ENCODE measurements around the gene CA10. TPM values are rescaled to one million over a fixed set of nuclear protein-coding genes. Genes with fewer than 3 reads are reported as not detected.

Gene CA10
- total RNA-seq, 6 experiments from 2014 or later, result not detected

GRCh38 chr17:51661403-51661802 lies 497.1 kb downstream of the CA10 start:
- DNase-seq, result no peak
- no peak overlapping the region for H3K27ac Mint-ChIP-seq
- H3K4me3 Mint-ChIP-seq, result no peak overlapping the region
- no peaks in the 10 kb centered on the region for H3K4me1 Mint-ChIP-seq (ENCODE audit: low read depth)
- no peaks in the 10 kb centered on the region for H3K36me3 Mint-ChIP-seq (ENCODE audit: low read depth)
- H3K27me3 Mint-ChIP-seq (ENCODE audit: insufficient read depth), result peaks cover 3% of the 10 kb centered on the region; the same call in 1 of the 2 replicates
- TF ChIP-seq, protein P1, sequence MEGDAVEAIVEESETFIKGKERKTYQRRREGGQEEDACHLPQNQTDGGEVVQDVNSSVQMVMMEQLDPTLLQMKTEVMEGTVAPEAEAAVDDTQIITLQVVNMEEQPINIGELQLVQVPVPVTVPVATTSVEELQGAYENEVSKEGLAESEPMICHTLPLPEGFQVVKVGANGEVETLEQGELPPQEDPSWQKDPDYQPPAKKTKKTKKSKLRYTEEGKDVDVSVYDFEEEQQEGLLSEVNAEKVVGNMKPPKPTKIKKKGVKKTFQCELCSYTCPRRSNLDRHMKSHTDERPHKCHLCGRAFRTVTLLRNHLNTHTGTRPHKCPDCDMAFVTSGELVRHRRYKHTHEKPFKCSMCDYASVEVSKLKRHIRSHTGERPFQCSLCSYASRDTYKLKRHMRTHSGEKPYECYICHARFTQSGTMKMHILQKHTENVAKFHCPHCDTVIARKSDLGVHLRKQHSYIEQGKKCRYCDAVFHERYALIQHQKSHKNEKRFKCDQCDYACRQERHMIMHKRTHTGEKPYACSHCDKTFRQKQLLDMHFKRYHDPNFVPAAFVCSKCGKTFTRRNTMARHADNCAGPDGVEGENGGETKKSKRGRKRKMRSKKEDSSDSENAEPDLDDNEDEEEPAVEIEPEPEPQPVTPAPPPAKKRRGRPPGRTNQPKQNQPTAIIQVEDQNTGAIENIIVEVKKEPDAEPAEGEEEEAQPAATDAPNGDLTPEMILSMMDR (IDR thresholded peaks at IDR 0.05), result no peak
- peaks cover 23% of the 10 kb centered on the region for H3K9me3 Mint-ChIP-seq

GRCh38 chr17:51660266-51660665 lies 498.2 kb downstream of the CA10 start:
- DNase-seq, result no peak
- Mint-ChIP-seq H3K27me3 (ENCODE audit: insufficient read depth) (peaks cover 3% of the 10 kb centered on the region; the same call in 1 of the 2 replicates), H3K4me1 (ENCODE audit: low read depth) (no peaks in the 10 kb centered on the region), H3K4me3 (no peak overlapping the region), H3K27ac (no peak overlapping the region), H3K36me3 (ENCODE audit: low read depth) (no peaks in the 10 kb centered on the region), H3K9me3 (peaks cover 25% of the 10 kb centered on the region)
- TF ChIP-seq, protein P1 (IDR thresholded peaks at IDR 0.05), result no peak

GRCh38 chr17:51657224-51657623 lies 501.3 kb downstream of the CA10 start:
- Mint-ChIP-seq H3K27ac (no peak overlapping the region), H3K4me3 (no peak overlapping the region), H3K27me3 (ENCODE audit: insufficient read depth) (peaks cover 3% of the 10 kb centered on the region), H3K9me3 (peaks cover 21% of the 10 kb centered on the region), H3K36me3 (ENCODE audit: low read depth) (no peaks in the 10 kb centered on the region), H3K4me1 (ENCODE audit: low read depth) (no peaks in the 10 kb centered on the region)
- DNase-seq, result no peak
- TF ChIP-seq, protein P1 (IDR thresholded peaks at IDR 0.05), result no peak

- Mint-ChIP-seq H3K27me3 (ENCODE audit: insufficient read depth) (peaks cover 3% of the 10 kb centered on the region), H3K4me1 (ENCODE audit: low read depth) (no peaks in the 10 kb centered on the region), H3K36me3 (ENCODE audit: low read depth) (no peaks in the 10 kb centered on the region), H3K9me3 (peaks cover 32% of the 10 kb centered on the region), H3K27ac (no peak overlapping the region), H3K4me3 (no peak overlapping the region)
- no peak for DNase-seq
- TF ChIP-seq, protein P1 (IDR thresholded peaks at IDR 0.05), result no peak
These were observed 504.6 kb downstream of the CA10 start for GRCh38 chr17:51653878-51654277.

- no peak for DNase-seq
- no peak overlapping the region for H3K4me3 Mint-ChIP-seq
- no peaks in the 10 kb centered on the region for H3K4me1 Mint-ChIP-seq (ENCODE audit: low read depth)
- no peaks in the 10 kb centered on the region for H3K36me3 Mint-ChIP-seq (ENCODE audit: low read depth)
- no peak overlapping the region for H3K27ac Mint-ChIP-seq
- peaks cover 42% of the 10 kb centered on the region for H3K9me3 Mint-ChIP-seq
- H3K27me3 Mint-ChIP-seq (ENCODE audit: insufficient read depth), result peaks cover 3% of the 10 kb centered on the region
- TF ChIP-seq, protein P1 (IDR thresholded peaks at IDR 0.05), result no peak
These were observed 506.0 kb downstream of the CA10 start for GRCh38 chr17:51652529-51652928.
